Prostate gland (tissue), 2 donors: ENCODE data around the gene PRLHR. TPM values are rescaled to one million over a fixed set of nuclear protein-coding genes. Genes with fewer than 3 reads are reported as not detected.
A peak's percentile ranks its signal among the peaks of the same experiment; 100 is the strongest.

ENCODE experiments used
- DNase-seq: peaks from one replicate; pipeline ENCODE4 v3.0.0-alpha.2; 2019; ENCODE audit warnings: low spot score
- H3K27ac ChIP-seq, 2 donors: fragments of 200-600 bp; sonication (generic); 2 replicates each; pipeline ENCODE4 v1.5.1; 2017 to 2019
- H3K27me3 ChIP-seq: fragments of 200-600 bp; sonication (generic); replicated peaks from 2 replicates; pipeline ENCODE4 v1.5.1; 2019; ENCODE audit not compliant: insufficient read depth
- H3K36me3 ChIP-seq, 2 donors: fragments of 200-600 bp; sonication (generic); 1 replicate in 1 of 2; 2 replicates in 1 of 2; pipeline versions ENCODE4 v1.5.1 to v1.8.1; 2017 to 2019
- H3K4me1 ChIP-seq: fragments of 200-600 bp; sonication (generic); replicated peaks from 2 replicates; pipeline ENCODE4 v1.5.1; 2019
- H3K4me3 ChIP-seq, 2 donors: fragments of 200-600 bp; sonication (generic); 2 replicates each; pipeline ENCODE4 v1.5.1; 2017 to 2019
- H3K9me3 ChIP-seq: fragments of 200-600 bp; sonication (generic); 2 replicates; pipeline ENCODE4 v1.5.1; 2017
- POLR2A ChIP-seq: fragments of 450-650 bp; IDR thresholded peaks from one replicate; pipeline ENCODE4 v1.6.1; 2016; ENCODE audit warnings: antibody characterized with exemption, mild to moderate bottlenecking
- POLR2AphosphoS5 ChIP-seq: sonication (generic); formaldehyde crosslinking; IDR thresholded peaks from one replicate; pipeline ENCODE4 v1.6.1; 2017; ENCODE audit warnings: antibody characterized with exemption
- WGBS: methylation state at CpG from one replicate; pipeline ENCODE4 v1.1.5; 2018; 5-methylcytosine and 5-hydroxymethylcytosine counted together
- intact Hi-C: fragments of 100-400 bp; cut with DNase I; formaldehyde crosslinking; loops from one replicate; pipeline ENCODE4 v1.14.2; 2022
- total RNA-seq, 2 donors: library from RNA; depleted of rRNA; stranded (reverse); fragments of >200 nt; gene quantifications; one replicate each; pipeline ENCODE4 v1.1.0, GENCODE V29; 2016
- TF ChIP-seq, protein P1 (sequence below), 4 experiments: fragments of 200-600 bp in 2 of 4; fragments of 450-650 bp in 2 of 4; sonication (generic) in 2 of 4; IDR thresholded peaks; 1 replicate in 3 of 4; 2 replicates in 1 of 4; pipeline ENCODE4 v1.5.1; 2016 to 2019; ENCODE audit warnings: antibody characterized with exemption in 4 of 4, mild to moderate bottlenecking in 2 of 4, moderate library complexity in 2 of 4

Gene PRLHR
- total RNA-seq, 2 donors from 2014 or later = not detected

DNA sequence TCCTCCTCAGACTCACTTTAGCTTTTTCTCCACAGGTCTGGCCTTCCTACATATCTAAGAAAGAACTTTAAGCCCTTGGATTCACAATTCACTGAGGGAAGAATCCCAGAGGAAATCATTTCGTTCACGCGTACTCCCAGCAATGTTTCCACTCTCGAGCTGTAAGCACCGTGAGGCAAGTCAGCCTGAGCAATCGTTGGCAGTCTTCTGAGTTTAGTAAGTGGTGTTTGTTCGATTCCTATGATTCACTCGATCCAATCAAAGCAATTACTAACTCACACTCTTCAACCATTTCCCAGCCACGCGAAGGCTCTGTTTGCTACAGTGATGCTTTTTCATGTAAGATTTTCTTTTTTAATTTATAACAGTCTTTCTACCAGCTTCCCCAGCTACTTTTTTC, 10.2 kb upstream of the PRLHR start:
- no peaks in the 10 kb centered on the region for H3K4me1 ChIP-seq
- H3K27me3 ChIP-seq = no peaks in the 10 kb centered on the region
- no peaks in the 10 kb centered on the region for H3K36me3 ChIP-seq
- no peak overlapping the region for H3K4me3 ChIP-seq
- no peaks in the 10 kb centered on the region for H3K9me3 ChIP-seq
- TF ChIP-seq POLR2A (no peak), POLR2AphosphoS5 (no peak)
- TF ChIP-seq, protein P1, sequence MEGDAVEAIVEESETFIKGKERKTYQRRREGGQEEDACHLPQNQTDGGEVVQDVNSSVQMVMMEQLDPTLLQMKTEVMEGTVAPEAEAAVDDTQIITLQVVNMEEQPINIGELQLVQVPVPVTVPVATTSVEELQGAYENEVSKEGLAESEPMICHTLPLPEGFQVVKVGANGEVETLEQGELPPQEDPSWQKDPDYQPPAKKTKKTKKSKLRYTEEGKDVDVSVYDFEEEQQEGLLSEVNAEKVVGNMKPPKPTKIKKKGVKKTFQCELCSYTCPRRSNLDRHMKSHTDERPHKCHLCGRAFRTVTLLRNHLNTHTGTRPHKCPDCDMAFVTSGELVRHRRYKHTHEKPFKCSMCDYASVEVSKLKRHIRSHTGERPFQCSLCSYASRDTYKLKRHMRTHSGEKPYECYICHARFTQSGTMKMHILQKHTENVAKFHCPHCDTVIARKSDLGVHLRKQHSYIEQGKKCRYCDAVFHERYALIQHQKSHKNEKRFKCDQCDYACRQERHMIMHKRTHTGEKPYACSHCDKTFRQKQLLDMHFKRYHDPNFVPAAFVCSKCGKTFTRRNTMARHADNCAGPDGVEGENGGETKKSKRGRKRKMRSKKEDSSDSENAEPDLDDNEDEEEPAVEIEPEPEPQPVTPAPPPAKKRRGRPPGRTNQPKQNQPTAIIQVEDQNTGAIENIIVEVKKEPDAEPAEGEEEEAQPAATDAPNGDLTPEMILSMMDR (IDR thresholded peaks at IDR 0.05) = no peak
- 83% methylated on average over 10 of the region's 10 CpGs for WGBS
- DNase-seq = no peak
- H3K27ac ChIP-seq = no peak overlapping the region
- intact Hi-C loops = no loop called here

DNA sequence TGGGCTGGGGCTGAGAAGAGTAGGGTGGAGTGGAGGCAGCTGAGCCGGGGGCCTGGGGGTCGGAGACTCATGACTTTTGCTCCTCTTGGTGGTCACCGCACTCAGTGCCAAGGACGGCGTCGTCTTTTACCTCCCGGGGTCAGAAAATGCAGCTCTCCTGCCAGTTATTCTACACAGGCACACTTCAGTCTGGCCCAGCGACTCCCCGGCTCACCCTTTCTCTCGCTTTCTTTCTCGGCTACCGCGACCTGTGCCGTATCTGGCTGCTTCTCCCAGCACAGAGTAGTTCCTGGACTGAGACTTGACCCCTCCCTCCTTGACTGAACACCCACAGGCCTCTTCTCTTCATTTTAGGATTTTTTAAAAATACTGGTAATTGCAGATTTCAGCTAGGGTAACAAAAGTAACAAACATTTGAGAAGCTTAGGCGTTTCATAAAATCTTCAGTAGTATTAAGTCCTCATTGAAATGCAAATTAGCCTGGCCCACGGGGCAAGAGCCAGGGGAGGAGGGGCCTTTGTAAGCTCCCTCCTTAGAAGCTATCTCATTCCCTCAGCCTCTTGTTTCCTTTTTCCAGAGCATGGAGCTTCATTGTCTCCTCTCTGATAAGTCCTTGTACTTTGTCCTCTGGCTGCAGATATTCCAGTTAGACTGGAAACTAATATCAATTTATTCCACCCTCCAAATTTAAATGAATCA, 1.1 kb upstream of the PRLHR start:
- 6% methylated on average over 16 of the region's 16 CpGs for WGBS
- H3K27me3 ChIP-seq = peaks cover 34% of the 10 kb centered on the region
- H3K36me3 ChIP-seq = no peaks in the 10 kb centered on the region
- no peak overlapping the region for H3K27ac ChIP-seq
- no peaks in the 10 kb centered on the region for H3K4me1 ChIP-seq
- intact Hi-C loops = no loop called here
- no peaks in the 10 kb centered on the region for H3K9me3 ChIP-seq
- no peak for DNase-seq
- TF ChIP-seq POLR2A (no peak), POLR2AphosphoS5 (no peak)
- TF ChIP-seq, protein P1 (IDR thresholded peaks at IDR 0.05) = no peak
- H3K4me3 ChIP-seq = no peak overlapping the region

DNA sequence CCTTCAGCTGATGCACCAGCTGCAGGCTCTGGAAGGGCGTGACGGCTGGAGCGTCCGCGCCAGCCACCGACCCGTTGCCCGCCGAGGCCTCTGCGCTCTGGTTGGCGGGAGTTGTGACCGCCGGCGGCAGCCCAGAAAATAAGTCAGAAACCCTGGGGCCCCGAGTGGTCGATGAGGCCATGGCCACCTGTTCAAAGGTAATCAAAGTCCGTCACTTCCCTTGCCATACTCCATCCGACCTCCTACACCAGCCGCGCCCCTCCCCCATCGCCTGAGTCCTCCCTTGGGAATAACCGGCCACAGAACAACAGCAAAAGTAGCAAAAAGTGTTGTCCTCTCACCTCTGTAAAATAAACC, 406 bp downstream of the PRLHR start:
- TF ChIP-seq POLR2AphosphoS5 (no peak), POLR2A (no peak)
- TF ChIP-seq, protein P1 (IDR thresholded peaks at IDR 0.05) = no peak
- Histone ChIP-seq H3K9me3 (no peaks in the 10 kb centered on the region), H3K27me3 (peaks cover 32% of the 10 kb centered on the region), H3K4me1 (no peaks in the 10 kb centered on the region), H3K4me3 (no peak overlapping the region), H3K27ac (no peak overlapping the region), H3K36me3 (no peaks in the 10 kb centered on the region)
- intact Hi-C loops = no loop called here
- WGBS = 13% methylated on average over 17 of the region's 22 CpGs
- DNase-seq = no peak

DNA sequence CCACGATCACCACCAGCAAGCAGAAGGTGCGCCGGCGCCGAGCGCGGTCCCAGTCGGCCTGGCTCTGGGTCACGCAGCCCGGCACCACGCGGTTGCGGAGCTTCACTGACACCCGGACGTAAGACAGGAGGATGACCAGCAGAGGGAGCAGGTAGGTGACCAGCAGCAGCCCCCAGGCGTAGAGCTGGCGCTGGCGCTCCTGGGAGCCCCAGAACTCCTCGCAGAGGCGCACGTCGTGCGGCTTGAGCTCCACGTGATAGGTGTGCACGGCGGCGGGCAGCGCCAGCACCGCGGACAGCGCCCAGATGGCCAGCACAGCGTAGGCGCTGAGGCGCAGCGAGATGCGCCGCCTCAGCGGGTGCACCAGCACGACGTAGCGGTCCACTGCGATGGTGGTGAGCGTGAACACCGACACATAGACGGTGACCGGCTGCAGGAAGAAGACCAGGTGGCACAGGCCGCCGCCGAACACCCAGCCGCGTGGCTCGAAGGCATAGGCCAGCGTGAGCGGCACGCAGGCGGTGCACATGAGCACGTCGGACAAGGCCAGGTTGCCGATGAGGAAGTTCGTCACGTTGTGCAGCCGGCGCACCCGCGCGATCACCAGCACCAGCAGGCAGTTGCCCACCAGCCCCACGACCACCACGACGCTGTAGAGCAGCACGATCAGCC, 920 bp downstream of the PRLHR start:
- DNase-seq = no peak
- no peaks in the 10 kb centered on the region for H3K4me1 ChIP-seq
- WGBS = 8% methylated on average over 23 of the region's 70 CpGs

More for the DNA sequence above, 920 bp downstream of the PRLHR start:
- intact Hi-C loops = no loop called here
- Histone ChIP-seq H3K36me3 (no peaks in the 10 kb centered on the region), H3K27me3 (peaks cover 32% of the 10 kb centered on the region), H3K9me3 (no peaks in the 10 kb centered on the region), H3K27ac (no peak overlapping the region), H3K4me3 (no peak overlapping the region)
- no peak for TF ChIP-seq POLR2A
- peak; percentile 18 for TF ChIP-seq POLR2AphosphoS5
- TF ChIP-seq, protein P1 (IDR thresholded peaks at IDR 0.05) = peak in 2 of 4 experiments; percentile 10 to 20
